ENCODE results near the gene FAM78A. TPM values are rescaled to one million over a fixed set of nuclear protein-coding genes. Genes with fewer than 3 reads are reported as not detected.

The FAM78A gene
- total RNA-seq, 1 experiment from 2014 or later: 3.4 TPM

GRCh38 chr9:131298816-131299215 is 22.5 kb upstream of the FAM78A start:
- Histone ChIP-seq H3K79me2 (ENCODE audit: insufficient read depth, low read length) (no peaks in the 10 kb centered on the region), H3K4me1 (ENCODE audit: control insufficient read depth in 1 of 2, insufficient read depth in 2 of 2, low read length in 2 of 2) (no peaks in the 10 kb centered on the region), H3K4me2 (ENCODE audit: low read length) (no peak overlapping the region), H3K36me3 (ENCODE audit: control insufficient read depth in 1 of 2, insufficient read depth in 2 of 2, low read length in 2 of 2) (no peaks in the 10 kb centered on the region), H2AFZ (ENCODE audit: low read depth, low read length, poor library complexity, severe bottlenecking) (no peak overlapping the region), H3K4me3 (replicated peaks in 1 of 2; ENCODE audit: low read depth in 1 of 2, low read length in 2 of 2) (no peak overlapping the region), H3K9ac (ENCODE audit: low read length) (no peak overlapping the region), H3K27me3 (ENCODE audit: insufficient read depth, low read length) (no peaks in the 10 kb centered on the region), H4K20me1 (ENCODE audit: insufficient read depth) (no peaks in the 10 kb centered on the region), H3K27ac (ENCODE audit: low read depth, low read length) (no peak overlapping the region), H3K9me2 (ENCODE audit: insufficient read depth) (no peaks in the 10 kb centered on the region), H3K9me3 (ENCODE audit: control insufficient read depth in 1 of 2, insufficient read depth in 1 of 2, low read depth in 1 of 2, low read length in 2 of 2) (no peaks in the 10 kb centered on the region)
- CTCF ChIA-PET: no interaction called here
- ATAC-seq (no peak), DNase-seq (ENCODE audit: low read depth, low spot score) (no peak)
- intact Hi-C loops (cut with micrococcal nuclease): no loop called here
- no peak for TF ChIP-seq CEBPB (IDR thresholded peaks at IDR 0.05; ENCODE audit: low read depth)
- no peak for TF ChIP-seq SIN3A (IDR thresholded peaks at IDR 0.05; ENCODE audit: low read depth)
- TF ChIP-seq YY1 (IDR thresholded peaks at IDR 0.05; ENCODE audit: extremely low read depth, insufficient replicate concordance, low read depth, low read length): no peak
- TF ChIP-seq ZNF274 (IDR thresholded peaks at IDR 0.05; ENCODE audit: low read depth, low read length): no peak
- no peak for TF ChIP-seq SRF (IDR thresholded peaks at IDR 0.05; ENCODE audit: low read depth)
- no peak for TF ChIP-seq ELF1 (IDR thresholded peaks at IDR 0.05; ENCODE audit: borderline replicate concordance, low read depth)
- no peak for TF ChIP-seq EGR1 (IDR thresholded peaks at IDR 0.05; ENCODE audit: low read depth)
- no peak for TF ChIP-seq EZH2phosphoT487 (IDR thresholded peaks at IDR 0.05; ENCODE audit: borderline replicate concordance)
- TF ChIP-seq POLR2A (IDR thresholded peaks at IDR 0.05; ENCODE audit: borderline replicate concordance, extremely low read depth, insufficient read depth, insufficient read length): no peak
- no peak for TF ChIP-seq TCF7L2 (IDR thresholded peaks at IDR 0.05; ENCODE audit: borderline replicate concordance, extremely low read depth, insufficient read depth, insufficient read length)
- TF ChIP-seq ATF3 (IDR thresholded peaks at IDR 0.05): no peak
- no peak for TF ChIP-seq FOSL1 (IDR thresholded peaks at IDR 0.05; ENCODE audit: low read depth)
- no peak for TF ChIP-seq MAX (IDR thresholded peaks at IDR 0.05)
- no peak for TF ChIP-seq ZBTB33 (IDR thresholded peaks at IDR 0.05; ENCODE audit: extremely low read depth, insufficient replicate concordance, low read length)
- TF ChIP-seq RAD21 (IDR thresholded peaks at IDR 0.05; ENCODE audit: low read depth): no peak
- TF ChIP-seq SP1 (IDR thresholded peaks at IDR 0.05; ENCODE audit: low read depth): no peak
- no peak for TF ChIP-seq CBX3 (IDR thresholded peaks at IDR 0.05; ENCODE audit: low read depth)
- no peak for TF ChIP-seq EZH2 (IDR thresholded peaks at IDR 0.05)
- TF ChIP-seq REST (IDR thresholded peaks at IDR 0.05; ENCODE audit: low read depth): no peak
- BruUV-seq (replicated peaks): no TSS peak
- POLR2A ChIA-PET: no interaction called here
- RAD21 ChIA-PET (ENCODE audit: low non-redundant PET in 1 of 2, low total read pairs in 2 of 2, uncharacterized antibody in 2 of 2, unreplicated experiment in 2 of 2): no interaction called here

All from HCT116 (cell line).